MCF 10A (cell line): ENCODE results near the gene AKAP3. TPM values are rescaled to one million over a fixed set of nuclear protein-coding genes. Genes with fewer than 3 reads are reported as not detected.

Experiments
- BruUV-seq: library from RNA; stranded (reverse); fragments of 400-500 nt; replicated peaks from 2 replicates; lab custom pipeline; 2021; lab: Mats Ljungman, UMichigan
- CTCF ChIA-PET: fragments of 300-600 bp; sonication (Branson Sonifier 250); formaldehyde crosslinking; extraction: SDS; loops from one replicate; lab custom pipeline; 2021; ENCODE audit warnings: antibody characterized with exemption, inconsistent platforms; lab: Yijun Ruan, JAX
- POLR2A ChIA-PET: fragments of 300-600, 350-650 bp; sonication (Branson Sonifier 250); formaldehyde crosslinking; extraction: SDS; loops from one replicate; lab custom pipeline; 2020; ENCODE audit warnings: antibody characterized with exemption, inconsistent platforms; lab: Yijun Ruan, JAX
- DNase-seq: peaks from one replicate; pipeline ENCODE4 v3.0.0-alpha.2; 2018; ENCODE audit not compliant: unreplicated experiment
- H3K27ac Mint-ChIP-seq: one replicate; pipeline ENCODE4 v1.8.0; 2022; ENCODE audit warnings: mild to moderate bottlenecking, low read depth, mixed read lengths; ENCODE audit not compliant: unreplicated experiment
- H3K27me3 Mint-ChIP-seq: one replicate; pipeline ENCODE4 v1.8.0; 2022; ENCODE audit warnings: mixed read lengths; ENCODE audit not compliant: insufficient read depth, unreplicated experiment
- H3K36me3 Mint-ChIP-seq: one replicate; pipeline ENCODE4 v1.8.0; 2022; ENCODE audit warnings: mild to moderate bottlenecking, moderate library complexity, mixed read lengths; ENCODE audit not compliant: insufficient read depth, unreplicated experiment
- H3K4me1 Mint-ChIP-seq: one replicate; pipeline ENCODE4 v1.8.0; 2022; ENCODE audit warnings: mixed read lengths; ENCODE audit not compliant: insufficient read depth, unreplicated experiment
- H3K4me3 Mint-ChIP-seq: one replicate; pipeline ENCODE4 v1.8.0; 2022; ENCODE audit warnings: mild to moderate bottlenecking, moderate library complexity, mixed read lengths; ENCODE audit not compliant: unreplicated experiment
- H3K9me3 Mint-ChIP-seq: one replicate; pipeline ENCODE4 v1.8.0; 2022; ENCODE audit warnings: mixed read lengths; ENCODE audit not compliant: unreplicated experiment
- CTCF ChIP-seq: fragments of 200-600 bp; IDR thresholded peaks from one replicate; pipeline ENCODE4 v1.8.0; 2022; ENCODE audit warnings: antibody characterized with exemption, mild to moderate bottlenecking; ENCODE audit not compliant: unreplicated experiment
- intact Hi-C: fragments of 100-400 bp; cut with micrococcal nuclease; formaldehyde crosslinking; loops from 2 replicates; pipeline ENCODE4 v1.14.1; 2022
- total RNA-seq: library from RNA; stranded (reverse); gene quantifications from 2 replicates; pipeline ENCODE4 v1.2.3, GENCODE V29; 2022

The AKAP3 gene
- total RNA-seq, 1 experiment from 2014 or later: 0.54 TPM

- intact Hi-C loops: no loop called here
- no TSS peak for BruUV-seq
- no peak overlapping the region for H3K4me3 Mint-ChIP-seq
- no peak for DNase-seq
- no peaks in the 10 kb centered on the region for H3K4me1 Mint-ChIP-seq
- no peaks in the 10 kb centered on the region for H3K36me3 Mint-ChIP-seq
- no peaks in the 10 kb centered on the region for H3K27me3 Mint-ChIP-seq
- ChIA-PET POLR2A (no interaction called here), CTCF (interaction anchor here (0.5 kb wide), 1 partner anchor 167 kb away, joined by 3 read pairs; no protein-coding TSS in a partner anchor)
- no peak overlapping the region for H3K27ac Mint-ChIP-seq
- no peak for TF ChIP-seq CTCF
- no peaks in the 10 kb centered on the region for H3K9me3 Mint-ChIP-seq
Observed at GRCh38 chr12:4567073-4567881, 81.6 kb downstream of the AKAP3 start.

- no peak for DNase-seq
- Mint-ChIP-seq H3K27ac (no peak overlapping the region), H3K4me3 (no peak overlapping the region), H3K27me3 (no peaks in the 10 kb centered on the region), H3K4me1 (no peaks in the 10 kb centered on the region), H3K9me3 (no peaks in the 10 kb centered on the region), H3K36me3 (no peaks in the 10 kb centered on the region)
- POLR2A ChIA-PET: interaction anchor here (0.9 kb wide), 1 partner anchor 12 kb away, joined by 3 read pairs; no protein-coding TSS in a partner anchor
- no TSS peak for BruUV-seq
- TF ChIP-seq CTCF: no peak
- intact Hi-C loops: no loop called here
- CTCF ChIA-PET: interaction anchor here (1.1 kb wide), 1 partner anchor 69 kb away, joined by 3 read pairs; no protein-coding TSS in a partner anchor
Observed at GRCh38 chr12:4566474-4566873, 82.4 kb downstream of the AKAP3 start.

Other genes starting within 250 kb of the AKAP3 start
- gene FGF6, start 203.2 kb downstream of the AKAP3 start, total RNA-seq: not detected in 2 replicates
- 7.1 and 10.8 TPM in 2 replicates for gene RAD51AP1, start 110.2 kb downstream of the AKAP3 start, total RNA-seq
- gene DYRK4, start 86.8 kb downstream of the AKAP3 start, total RNA-seq: 77.9 and 87.1 TPM in 2 replicates
- gene NDUFA9, start 63 bp upstream of the AKAP3 start, total RNA-seq: 90.1 and 110 TPM in 2 replicates
- not detected in 2 replicates for gene GALNT8, start 71.3 kb upstream of the AKAP3 start, total RNA-seq